Kidney epithelial cell (primary cell): Measurements from ENCODE around the gene FANCC. TPM values are rescaled to one million over a fixed set of nuclear protein-coding genes. Genes with fewer than 3 reads are reported as not detected.
A peak's percentile ranks its signal among the peaks of the same experiment; 100 is the strongest.

ENCODE experiments used
- DNase-seq: peaks from one replicate; pipeline ENCODE4 v3.0.0-alpha.2; 2010; ENCODE audit warnings: low read depth
- H3K27me3 ChIP-seq: 2 replicates; pipeline ENCODE4 v1.6.0; 2011; ENCODE audit warnings: low read length; ENCODE audit not compliant: control insufficient read depth, insufficient read depth
- H3K36me3 ChIP-seq: 2 replicates; pipeline ENCODE4 v1.5.1; 2011; ENCODE audit warnings: low read length; ENCODE audit not compliant: control insufficient read depth, insufficient read depth
- H3K4me3 ChIP-seq: 2 replicates; pipeline ENCODE4 v1.5.1; 2011; ENCODE audit warnings: low read depth, mild to moderate bottlenecking, control low read depth, low read length
- CTCF ChIP-seq: IDR thresholded peaks from 2 replicates; pipeline ENCODE4 v1.5.1; 2011; ENCODE audit warnings: mild to moderate bottlenecking, moderate library complexity, low read length, control low read depth, inconsistent platforms; ENCODE audit not compliant: insufficient read depth, poor library complexity, severe bottlenecking
- total RNA-seq: library from RNA; depleted of rRNA; stranded (reverse); fragments of >200 nt; gene quantifications from 2 replicates; pipeline ENCODE4 v1.2.3, GENCODE V29; 2015

Gene FANCC
- total RNA-seq, 1 donor from 2014 or later: 6.1 TPM

- TF ChIP-seq CTCF: peak; percentile 13
- Histone ChIP-seq H3K27me3 (no peaks in the 10 kb centered on the region), H3K36me3 (peaks cover 8% of the 10 kb centered on the region), H3K4me3 (no peak overlapping the region)
- DNase-seq: no peak
These were observed 238.6 kb downstream of the FANCC start for GRCh38 chr9:95078939-95079338.

GRCh38 chr9:95078511-95078910 is 239.0 kb downstream of the FANCC start:
- TF ChIP-seq CTCF: no peak
- no peaks in the 10 kb centered on the region for H3K27me3 ChIP-seq
- peaks cover 8% of the 10 kb centered on the region for H3K36me3 ChIP-seq
- DNase-seq: no peak
- no peak overlapping the region for H3K4me3 ChIP-seq

GRCh38 chr9:95077766-95078370 is 239.6 kb downstream of the FANCC start:
- peaks cover 3% of the 10 kb centered on the region for H3K36me3 ChIP-seq

DNA sequence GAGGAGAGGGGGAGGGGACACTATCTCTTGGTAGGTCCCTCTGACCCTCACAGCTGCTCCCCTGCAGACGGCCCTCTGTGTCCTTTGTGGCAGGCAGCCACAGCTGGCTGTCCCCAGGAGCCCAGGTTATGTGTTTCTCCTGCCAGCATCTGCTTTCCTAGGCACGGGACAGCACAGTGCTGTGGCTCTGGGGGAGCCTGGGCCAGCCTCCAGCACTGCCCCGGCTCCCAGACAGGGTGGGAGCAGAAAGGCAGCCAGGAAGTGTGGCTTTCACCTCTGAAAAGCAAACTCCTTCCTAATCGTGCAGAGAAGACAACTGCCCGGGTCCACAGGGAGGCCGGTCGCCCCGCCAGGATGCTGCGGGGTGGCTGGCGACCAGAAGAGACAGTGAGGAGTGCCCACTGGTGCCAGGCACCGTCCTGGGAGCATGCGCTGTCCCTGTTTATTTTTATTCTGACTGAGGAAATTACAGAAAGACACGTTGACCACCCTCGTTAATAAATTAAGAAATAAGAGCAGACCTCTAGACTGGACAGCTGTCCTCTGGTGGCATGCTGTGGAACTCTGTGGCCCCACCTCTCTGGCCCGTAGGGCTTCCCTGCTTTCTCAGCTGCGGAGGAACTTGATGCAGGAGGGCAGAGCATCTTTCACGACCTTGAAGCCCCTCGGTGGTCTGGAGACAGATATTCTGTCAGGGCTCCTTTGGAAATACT is 240.3 kb downstream of the FANCC start:
- Histone ChIP-seq H3K4me3 (no peak overlapping the region), H3K36me3 (peaks cover 2% of the 10 kb centered on the region), H3K27me3 (no peaks in the 10 kb centered on the region)
- no peak for TF ChIP-seq CTCF
- no peak for DNase-seq

More at GRCh38 chr9:95077766-95078370, 239.6 kb downstream of the FANCC start:
- no peak overlapping the region for H3K4me3 ChIP-seq
- DNase-seq: no peak
- no peak for TF ChIP-seq CTCF
- no peaks in the 10 kb centered on the region for H3K27me3 ChIP-seq

DNA sequence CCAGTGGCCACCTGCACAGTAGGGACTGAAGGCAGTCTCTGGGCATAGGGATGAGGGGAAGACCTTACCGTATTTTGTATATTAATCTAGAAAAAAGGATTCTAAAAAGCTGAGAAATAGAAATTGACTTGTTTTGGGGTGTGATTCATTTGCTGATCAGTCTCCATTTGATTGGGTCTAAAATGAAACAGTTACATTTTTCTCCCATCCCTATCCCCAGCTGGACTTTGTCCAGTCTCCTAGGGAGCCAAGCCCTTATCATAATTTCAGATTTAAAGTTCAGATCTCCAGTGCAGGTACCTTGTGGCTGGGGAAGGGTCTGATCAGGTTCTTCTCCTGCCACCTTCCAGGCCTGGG is 240.8 kb downstream of the FANCC start:
- Histone ChIP-seq H3K4me3 (no peak overlapping the region), H3K36me3 (peaks cover 1% of the 10 kb centered on the region), H3K27me3 (no peaks in the 10 kb centered on the region)
- no peak for TF ChIP-seq CTCF
- DNase-seq: no peak

DNA sequence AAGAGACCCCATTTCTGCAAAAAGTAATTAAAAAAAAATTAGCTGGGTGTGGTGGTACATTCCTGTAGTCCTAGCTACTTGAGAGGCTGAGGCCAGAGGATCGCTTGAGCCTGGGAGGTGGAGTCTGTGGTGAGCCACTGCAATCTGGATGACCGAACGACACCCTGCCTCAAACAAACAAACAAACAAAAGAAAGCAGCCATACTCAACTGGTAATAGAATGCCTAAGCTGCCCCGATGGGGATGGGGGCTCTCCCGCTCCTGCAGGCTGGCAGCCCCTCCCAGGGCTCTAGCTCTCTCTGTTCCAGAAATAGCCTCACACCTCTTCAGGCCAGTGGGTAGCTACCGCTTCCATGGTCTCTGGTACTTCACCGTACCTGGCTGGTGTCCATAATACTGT is 241.8 kb downstream of the FANCC start:
- H3K36me3 ChIP-seq: peaks cover 1% of the 10 kb centered on the region
- H3K27me3 ChIP-seq: no peaks in the 10 kb centered on the region
- DNase-seq: no peak
- TF ChIP-seq CTCF: no peak
- H3K4me3 ChIP-seq: no peak overlapping the region
